ENCODE measurements around the gene ATP8B1. TPM values are rescaled to one million over a fixed set of nuclear protein-coding genes. Genes with fewer than 3 reads are reported as not detected.

ATP8B1 gene
- total and polyA plus RNA-seq, 2 of the 4 experiments (the other 2 are of a cell fraction) = 64.3 to 136 TPM

- dilution Hi-C loops (cut with HindIII; ENCODE audit: low sequenced_read_pairs, unreplicated experiment) (no loop called here), intact Hi-C loops (cut with micrococcal nuclease) (no loop called here), in situ Hi-C loops (cut with MboI; ENCODE audit: low sequenced_read_pairs) (no loop called here)
- Histone ChIP-seq H2BK15ac (ENCODE audit: low read depth, low read length) (no peak overlapping the region), H3K23ac (ENCODE audit: low read depth, low read length) (no peak overlapping the region), H3K56ac (ENCODE audit: extremely low read depth, insufficient read depth, low read length) (no peak overlapping the region), H4K8ac (ENCODE audit: low read depth in 2 of 2, low read length in 2 of 2) (no peak overlapping the region), H4K91ac (ENCODE audit: insufficient read depth, low read depth, low read length) (no peak overlapping the region), H3K36me3 (ENCODE audit: control insufficient read depth, insufficient read depth, low read length) (peaks cover 13% of the 10 kb centered on the region), H3K4me2 (ENCODE audit: low read depth, low read length) (no peak overlapping the region), H2BK5ac (ENCODE audit: low read depth, low read length, poor library complexity, severe bottlenecking) (no peak overlapping the region), H4K5ac (ENCODE audit: low read depth, low read length) (no peak overlapping the region), H3K4ac (ENCODE audit: low read depth, low read length) (no peak overlapping the region), H3K4me3 (ENCODE audit: insufficient read depth, low read depth, low read length) (no peak overlapping the region), H3K27ac (ENCODE audit: insufficient read depth, low read length) (no peak overlapping the region), H3K9me1 (ENCODE audit: insufficient read depth, low read length) (peaks cover 10% of the 10 kb centered on the region), H3K27me3 (ENCODE audit: control insufficient read depth, insufficient read depth, low read length) (no peaks in the 10 kb centered on the region), H3K9me3 (ENCODE audit: control insufficient read depth, insufficient read depth, low read length) (no peaks in the 10 kb centered on the region), H3K18ac (ENCODE audit: low read depth, low read length) (no peak overlapping the region), H3K4me1 (ENCODE audit: control insufficient read depth, insufficient read depth, low read length) (no peaks in the 10 kb centered on the region; the same call in 1 of the 2 replicates), H2AK5ac (ENCODE audit: low read depth, low read length) (no peak overlapping the region), H2BK20ac (ENCODE audit: low read depth, low read length) (no peak overlapping the region), H2BK120ac (ENCODE audit: low read depth, low read length) (no peak overlapping the region), H3K14ac (replicated peaks; ENCODE audit: low read depth, low read length) (no peak overlapping the region), H3K79me1 (ENCODE audit: low read depth in 1 of 2, low read length in 2 of 2) (peaks cover 39 to 73% of the 10 kb centered on the region in 2 experiments), H3K9ac (ENCODE audit: low read depth, low read length) (no peak overlapping the region), H2AK9ac (replicated peaks; ENCODE audit: low read depth, low read length, poor library complexity) (no peak overlapping the region), H4K20me1 (ENCODE audit: insufficient read depth, low read length) (peaks cover 52% of the 10 kb centered on the region), H2AFZ (replicated peaks; ENCODE audit: low read length, poor library complexity) (no peak overlapping the region)
- CTCF ChIA-PET = no interaction called here
- WGBS, 2 experiments (ENCODE audit: extremely low coverage in 2 of 2, insufficient read length in 1 of 2) = 100% methylated on average over 7 of the region's 13 CpGs; no CpG with 5 or more reads in 1 of the 2 experiments
- DNase-seq = no peak
- ATAC-seq (ENCODE audit: low read depth) = no peak
- POLR2A ChIA-PET (ENCODE audit: unreplicated experiment) = no interaction called here
- TF ChIP-seq NFE2L2 (IDR thresholded peaks at IDR 0.05; ENCODE audit: low read depth, low read length) (no peak), CEBPB (IDR thresholded peaks at IDR 0.05; ENCODE audit: low read depth, low read length) (0 out of 2 replicates have a peak, but pooled peaks have one; percentile 25)
- BruUV-seq (replicated peaks) = no TSS peak
These were observed 43.5 kb downstream of the ATP8B1 start for GRCh38 chr18:57759650-57760049.
